OCI-LY1 (cell line): ENCODE measurements around the gene CCRL2.

Experiments
- EZH2 ChIP-seq: fragments of 200-600 bp; sonication (generic), shearing (Covaris generic); IDR thresholded peaks from 2 replicates; pipeline ENCODE4 v1.8.0; 2017; ENCODE audit warnings: borderline replicate concordance, mixed run types, mild to moderate bottlenecking, antibody characterized with exemption, low read length, moderate library complexity, mixed read lengths
- TF ChIP-seq, protein P1 (sequence below): fragments of 200-600 bp; sonication (generic), shearing (Covaris generic); IDR thresholded peaks from 2 replicates; pipeline ENCODE4 v1.5.1; 2017; ENCODE audit warnings: mild to moderate bottlenecking, antibody characterized with exemption, low read length, moderate library complexity, mixed read lengths

DNA sequence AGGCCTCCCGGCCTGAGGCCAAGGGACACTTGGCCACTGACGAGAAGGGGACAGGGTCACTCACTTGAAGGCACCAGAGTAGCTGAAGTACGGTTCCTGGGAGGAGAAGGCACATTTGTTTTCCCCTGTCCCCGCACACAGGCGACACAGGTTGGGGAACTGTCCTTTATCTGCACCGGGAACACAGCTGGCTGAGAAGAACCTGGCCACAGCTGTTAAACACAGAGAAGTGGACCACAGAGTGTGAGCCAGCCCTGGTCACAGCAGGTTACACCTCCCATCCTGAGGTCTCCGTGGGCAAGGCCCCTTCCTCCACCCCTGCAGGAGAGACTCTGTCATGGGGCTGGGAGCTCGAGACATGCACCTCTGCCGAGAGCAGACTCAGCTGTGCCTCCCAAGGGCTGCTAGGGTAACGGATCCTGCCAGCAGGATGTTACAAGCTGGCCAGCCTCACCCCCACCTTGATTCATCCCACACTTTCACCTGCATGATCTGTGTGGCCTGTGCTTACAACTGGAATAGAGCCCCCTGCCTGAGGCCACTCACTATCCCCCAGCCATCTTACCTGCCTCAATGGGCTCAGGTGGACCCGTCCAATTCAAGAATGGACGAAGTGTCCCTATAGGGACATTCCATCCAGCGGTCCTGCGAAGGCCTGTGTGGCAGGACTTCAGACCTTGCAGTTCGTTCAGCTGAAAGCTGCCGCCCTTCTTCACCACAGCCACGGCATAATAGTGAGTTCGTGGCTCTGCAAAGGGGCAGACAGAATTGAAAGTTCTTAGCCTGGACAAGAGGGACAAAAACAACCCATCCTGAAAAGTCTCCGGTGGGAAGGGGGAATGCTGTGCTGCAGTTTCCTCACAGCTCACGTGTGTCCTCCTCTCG, 48.4 kb downstream of the CCRL2 start:
- TF ChIP-seq, protein P1, sequence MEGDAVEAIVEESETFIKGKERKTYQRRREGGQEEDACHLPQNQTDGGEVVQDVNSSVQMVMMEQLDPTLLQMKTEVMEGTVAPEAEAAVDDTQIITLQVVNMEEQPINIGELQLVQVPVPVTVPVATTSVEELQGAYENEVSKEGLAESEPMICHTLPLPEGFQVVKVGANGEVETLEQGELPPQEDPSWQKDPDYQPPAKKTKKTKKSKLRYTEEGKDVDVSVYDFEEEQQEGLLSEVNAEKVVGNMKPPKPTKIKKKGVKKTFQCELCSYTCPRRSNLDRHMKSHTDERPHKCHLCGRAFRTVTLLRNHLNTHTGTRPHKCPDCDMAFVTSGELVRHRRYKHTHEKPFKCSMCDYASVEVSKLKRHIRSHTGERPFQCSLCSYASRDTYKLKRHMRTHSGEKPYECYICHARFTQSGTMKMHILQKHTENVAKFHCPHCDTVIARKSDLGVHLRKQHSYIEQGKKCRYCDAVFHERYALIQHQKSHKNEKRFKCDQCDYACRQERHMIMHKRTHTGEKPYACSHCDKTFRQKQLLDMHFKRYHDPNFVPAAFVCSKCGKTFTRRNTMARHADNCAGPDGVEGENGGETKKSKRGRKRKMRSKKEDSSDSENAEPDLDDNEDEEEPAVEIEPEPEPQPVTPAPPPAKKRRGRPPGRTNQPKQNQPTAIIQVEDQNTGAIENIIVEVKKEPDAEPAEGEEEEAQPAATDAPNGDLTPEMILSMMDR, result no peak
- TF ChIP-seq EZH2, result no peak
